K562 (cell line): ENCODE results near the gene CDCA3. TPM values are rescaled to one million over a fixed set of nuclear protein-coding genes. Genes with fewer than 3 reads are reported as not detected.

Experiments used
- CHD1 ChIP-seq: fragments of 200-600 bp; sonication (generic); IDR thresholded peaks from one replicate; pipeline ENCODE4 v1.6.1; 2012; ENCODE audit warnings: mild to moderate bottlenecking, moderate library complexity, low read length, inconsistent platforms
- CXXC5 ChIP-seq: fragments of 250-450 bp; sonication (Bioruptor Pico); IDR thresholded peaks from 2 replicates; pipeline ENCODE4 v1.8.0; 2022; ENCODE audit warnings: inconsistent platforms, mild to moderate bottlenecking, moderate library complexity
- E2F6 ChIP-seq, 2 experiments: IDR thresholded peaks; 2 replicates each; pipeline ENCODE4 v1.6.1; 2011; ENCODE audit warnings: borderline replicate concordance in 1 of 2, control low read depth in 1 of 2, low read depth in 1 of 2, low read length in 1 of 2, mild to moderate bottlenecking in 1 of 2, mixed read lengths in 1 of 2, moderate library complexity in 1 of 2; ENCODE audit not compliant: insufficient read depth in 1 of 2, insufficient read length in 1 of 2, poor library complexity in 1 of 2, severe bottlenecking in 1 of 2; ENCODE audit errors: extremely low read depth in 1 of 2
- FOXA3 ChIP-seq, 2 experiments: fragments of 450-650 bp in 1 of 2; sonication (generic) in 1 of 2; formaldehyde crosslinking; IDR thresholded peaks in 1 of 2; conservative IDR thresholded peaks in 1 of 2; 2 replicates each; pipeline versions ENCODE4 v1.4.0 to v1.8.0; 2020 to 2022; ENCODE audit warnings: mild to moderate bottlenecking in 2 of 2, missing genetic modification reagents in 1 of 2
- HDAC3 ChIP-seq: fragments of 450-650 bp; IDR thresholded peaks from 2 replicates; pipeline ENCODE4 v1.6.1; 2018; ENCODE audit warnings: borderline replicate concordance, mild to moderate bottlenecking, moderate library complexity; ENCODE audit not compliant: partially characterized antibody
- MLLT1 ChIP-seq, 2 experiments: fragments of 450-650 bp; IDR thresholded peaks; 2 replicates each; pipeline ENCODE4 v1.6.1; 2016
- MYC ChIP-seq, 2 experiments: fragments of 250-450 bp in 1 of 2; sonication (Bioruptor Pico) in 1 of 2; IDR thresholded peaks; 2 replicates each; pipeline versions ENCODE4 v1.5.1 to v1.6.1; 2012 to 2021; ENCODE audit warnings: low read depth in 2 of 2, borderline replicate concordance in 1 of 2, improper control_type of control experiment in 1 of 2, low read length in 1 of 2, mild to moderate bottlenecking in 1 of 2, moderate library complexity in 1 of 2
- NONO ChIP-seq, 2 experiments: fragments of 200-400 bp in 1 of 2; fragments of 450-650 bp in 1 of 2; formaldehyde crosslinking in 1 of 2; IDR thresholded peaks; 2 replicates each; pipeline ENCODE4 v1.6.1; 2017; ENCODE audit warnings: low read depth in 2 of 2, mild to moderate bottlenecking in 2 of 2, moderate library complexity in 2 of 2, low read length in 1 of 2
- PRDM10 ChIP-seq: fragments of 450-650 bp; IDR thresholded peaks from 2 replicates; pipeline ENCODE4 v1.6.1; 2018; ENCODE audit not compliant: partially characterized antibody
- RERE ChIP-seq: sonication (generic); formaldehyde crosslinking; IDR thresholded peaks from 2 replicates; pipeline ENCODE4 v1.8.0; 2023; ENCODE audit warnings: missing genetic modification reagents, mild to moderate bottlenecking, borderline replicate concordance
- RNF2 ChIP-seq: sonication (generic); IDR thresholded peaks from 2 replicates; pipeline ENCODE4 v1.6.1; 2016
- XRCC4 ChIP-seq: IDR thresholded peaks from one replicate; pipeline ENCODE4 v1.6.1; 2011; ENCODE audit not compliant: insufficient read depth, insufficient read length; ENCODE audit errors: extremely low read depth
- ZKSCAN8 ChIP-seq: fragments of 200-800 bp; sonication (Bioruptor generic); IDR thresholded peaks from 2 replicates; pipeline ENCODE4 v1.6.1; 2016; ENCODE audit warnings: missing genetic modification characterization, missing compliant biosample characterization
- polyA plus RNA-seq, 8 experiments: library from polyadenylated mRNA; depleted of rRNA in 4 of 8; stranded (reverse) in 5 of 8; unstranded in 3 of 8; fragments of >200 nt; fragmentation: Nextera tagmentation in 2 of 8; fragmentation: Illumina TruSeq in 1 of 8; extraction: Ambion mirVana in 2 of 8; extraction: Trizol in 1 of 8; gene quantifications; 2 replicates each; pipeline versions ENCODE4 v1.2.1 to v1.2.3, GENCODE V29; 2011 to 2014; ENCODE audit warnings: inconsistent platforms in 1 of 8, missing spikeins in 1 of 8
- total RNA-seq, 7 experiments: library from RNA; depleted of rRNA in 6 of 7; stranded (reverse); fragments of >200 nt in 6 of 7; fragmentation: Illumina TruSeq in 2 of 7; extraction: Trizol in 2 of 7; gene quantifications; 2 replicates each; pipeline versions ENCODE4 v1.2.1 to v1.2.3, GENCODE V29; 2011 to 2021; ENCODE audit warnings: low replicate concordance in 1 of 7

Gene CDCA3
- total and polyA plus RNA-seq, 9 of the 15 experiments (the other 6 are each of a cell fraction or from before 2014, with no cell fraction given) = 24.2 to 80.8 (median 55.1) TPM

- TF ChIP-seq RERE (CRISPR knock-in tag) = no peak
- TF ChIP-seq CHD1 = no peak
- no peak; a peak in 1 of 4 replicates for TF ChIP-seq NONO (IDR thresholded peaks at IDR 0.05; ENCODE audit: low read depth in 2 of 2, low read length in 1 of 2)
- TF ChIP-seq PRDM10 = no peak
- TF ChIP-seq CXXC5 (CRISPR knock-in tag) = peak; percentile 48
- no peak for TF ChIP-seq HDAC3
- TF ChIP-seq E2F6 (IDR thresholded peaks at IDR 0.05; ENCODE audit: borderline replicate concordance in 1 of 2, extremely low read depth in 1 of 2, insufficient read depth in 1 of 2, insufficient read length in 1 of 2, low read depth in 1 of 2, low read length in 1 of 2, poor library complexity in 1 of 2, severe bottlenecking in 1 of 2) = peak; percentile 20 to 29
- peak in 1 of 2 experiments; percentile 57; a peak in 2 of 4 replicates for TF ChIP-seq MLLT1 (IDR thresholded peaks at IDR 0.05)
- no peak for TF ChIP-seq ZKSCAN8
- no peak for TF ChIP-seq MYC (IDR thresholded peaks at IDR 0.05; ENCODE audit: low read depth, low read length)
- no peak for TF ChIP-seq MYC (CRISPR knock-in tag; IDR thresholded peaks at IDR 0.05; ENCODE audit: borderline replicate concordance, low read depth)
- 0 out of 2 replicates have a peak, but pooled peaks have one; percentile 26 for TF ChIP-seq RNF2
- no peak for TF ChIP-seq XRCC4
- no peak for TF ChIP-seq FOXA3 (CRISPR knock-in tag; conservative IDR thresholded peaks at IDR 0.05 in 1 of 2, IDR thresholded peaks at IDR 0.05 in 1 of 2)
Measured at GRCh38 chr12:6828781-6829535, 22.1 kb downstream of the CDCA3 start (continued).
